Measurements from ENCODE around the gene GLT8D1. TPM values are rescaled to one million over a fixed set of nuclear protein-coding genes. Genes with fewer than 3 reads are reported as not detected.

The GLT8D1 gene
- total and polyA plus RNA-seq, 8 donors: 46.9 to 113 (median 107) TPM

GRCh38 chr3:52650439-52650838 lies 55.2 kb downstream of the GLT8D1 start:
- DNase-seq (no peak), ATAC-seq (no peak)
- intact Hi-C loops (cut with DNase I): no loop called here
- no peak overlapping the region for H3K27ac ChIP-seq
- peaks cover 4 to 99% of the 10 kb centered on the region in 2 donors for H3K36me3 ChIP-seq
- H3K27me3 ChIP-seq: no peaks in the 10 kb centered on the region
- no peaks in the 10 kb centered on the region for H3K9me3 ChIP-seq
- H3K4me3 ChIP-seq: no peak overlapping the region
- TF ChIP-seq CTCF (IDR thresholded peaks at IDR 0.05): no peak
- no peaks in the 10 kb centered on the region for H3K4me1 ChIP-seq

- no peaks in the 10 kb centered on the region for H3K9me3 ChIP-seq
- H3K4me1 ChIP-seq: no peaks in the 10 kb centered on the region
- no peak for ATAC-seq
Observed at GRCh38 chr3:52649461-52650210, 56.0 kb downstream of the GLT8D1 start.

GRCh38 chr3:52645549-52645948 lies 60.0 kb downstream of the GLT8D1 start:
- intact Hi-C loops (cut with DNase I): no loop called here
- no peaks in the 10 kb centered on the region for H3K27me3 ChIP-seq
- no peak for ATAC-seq
- H3K36me3 ChIP-seq: peaks cover 0 to 99% of the 10 kb centered on the region in 2 donors
- H3K27ac ChIP-seq: no peak overlapping the region
- H3K4me3 ChIP-seq: no peak overlapping the region
- TF ChIP-seq CTCF (IDR thresholded peaks at IDR 0.05): no peak
- no peaks in the 10 kb centered on the region for H3K4me1 ChIP-seq
- H3K9me3 ChIP-seq: no peaks in the 10 kb centered on the region
- no peak for DNase-seq

More at GRCh38 chr3:52649461-52650210, 56.0 kb downstream of the GLT8D1 start:
- intact Hi-C loops (cut with DNase I): no loop called here
- no peak for DNase-seq
- Histone ChIP-seq H3K27me3 (no peaks in the 10 kb centered on the region), H3K4me3 (no peak overlapping the region), H3K27ac (no peak overlapping the region), H3K36me3 (peaks cover 4 to 99% of the 10 kb centered on the region in 2 donors)
- TF ChIP-seq CTCF (IDR thresholded peaks at IDR 0.05): no peak

Other genes with a start within 250 kb of the GLT8D1 start
- gene STAB1, start 210.5 kb downstream of the GLT8D1 start, total RNA-seq: 100 to 1,000 TPM; 122 to 334 TPM
- gene STAB1, start 210.5 kb downstream of the GLT8D1 start, polyA plus RNA-seq (ENCODE audit: insufficient read length in 6 of 6): 10 to 100 TPM; 46.5 to 58.2 (median 48.0) TPM
- 10 to 100 TPM; 81.8 to 83.1 TPM for gene NT5DC2, start 171.9 kb downstream of the GLT8D1 start, total RNA-seq
- gene NT5DC2, start 171.9 kb downstream of the GLT8D1 start, polyA plus RNA-seq (ENCODE audit: insufficient read length in 6 of 6): 100 to 1,000 TPM; 211 to 365 (median 268) TPM
- 10 to 100 TPM; 19.0 to 20.4 TPM for gene UQCC5, start 169.2 kb downstream of the GLT8D1 start, total RNA-seq
- gene UQCC5, start 169.2 kb downstream of the GLT8D1 start, polyA plus RNA-seq (ENCODE audit: insufficient read length in 6 of 6): 10 to 100 TPM in 5 of 6 donors, 1 to 10 TPM in 1; 9.6 to 19.1 (median 14.9) TPM
- 10 to 100 TPM; 63.0 to 79.8 TPM for gene PBRM1, start 19.9 kb downstream of the GLT8D1 start, total RNA-seq
- 10 to 100 TPM; 62.2 to 75.1 (median 65.8) TPM for gene PBRM1, start 19.9 kb downstream of the GLT8D1 start, polyA plus RNA-seq (ENCODE audit: insufficient read length in 6 of 6)
- 10 to 100 TPM; 44.5 to 74.7 TPM for gene GNL3, start 19.8 kb downstream of the GLT8D1 start, total RNA-seq
- gene GNL3, start 19.8 kb downstream of the GLT8D1 start, polyA plus RNA-seq (ENCODE audit: insufficient read length in 6 of 6): 100 to 1,000 TPM in 4 of 6 donors, 10 to 100 TPM in 2; 90.5 to 127 (median 105) TPM
- 100 to 1,000 TPM in 1 of 2 donors, 10 to 100 TPM in 1; 94.5 to 102 TPM for gene SPCS1, start 315 bp upstream of the GLT8D1 start, total RNA-seq
- 100 to 1,000 TPM; 108 to 128 (median 117) TPM for gene SPCS1, start 315 bp upstream of the GLT8D1 start, polyA plus RNA-seq (ENCODE audit: insufficient read length in 6 of 6)
- gene NEK4, start 65.1 kb upstream of the GLT8D1 start, total RNA-seq: 10 to 100 TPM; 23.6 to 29.0 TPM
- gene NEK4, start 65.1 kb upstream of the GLT8D1 start, polyA plus RNA-seq (ENCODE audit: insufficient read length in 6 of 6): 10 to 100 TPM; 25.3 to 35.0 (median 28.5) TPM
- under 1 TPM in 1 of 2 donors, not detected in 1; 0.18 TPM for gene ITIH1, start 71.8 kb upstream of the GLT8D1 start, total RNA-seq
- gene ITIH1, start 71.8 kb upstream of the GLT8D1 start, polyA plus RNA-seq (ENCODE audit: insufficient read length in 6 of 6): under 1 TPM in 3 of 6 donors, not detected in 3; 0.34 to 0.61 (median 0.57) TPM
- gene ITIH3, start 89.0 kb upstream of the GLT8D1 start, total RNA-seq: 1 to 10 TPM; 1.5 to 3.6 TPM
- gene ITIH3, start 89.0 kb upstream of the GLT8D1 start, polyA plus RNA-seq (ENCODE audit: insufficient read length in 6 of 6): 1 to 10 TPM; 2.0 to 5.8 (median 3.6) TPM
- gene ITIH4, start 124.9 kb upstream of the GLT8D1 start, total RNA-seq: 10 to 100 TPM; 10.1 to 10.2 TPM
- 10 to 100 TPM in 1 of 6 donors, 1 to 10 TPM in 5; 7.7 to 16.3 (median 9.0) TPM for gene ITIH4, start 124.9 kb upstream of the GLT8D1 start, polyA plus RNA-seq (ENCODE audit: insufficient read length in 6 of 6)
- gene MUSTN1, start 129.2 kb upstream of the GLT8D1 start, total RNA-seq: 1 to 10 TPM; 1.2 to 7.5 TPM
- 1 to 10 TPM in 2 of 6 donors, under 1 TPM in 3, not detected in 1; 0.34 to 2.6 (median 0.66) TPM for gene MUSTN1, start 129.2 kb upstream of the GLT8D1 start, polyA plus RNA-seq (ENCODE audit: insufficient read length in 6 of 6)
- 10 to 100 TPM; 21.0 to 28.3 TPM for gene STIMATE, start 191.8 kb upstream of the GLT8D1 start, total RNA-seq
- 10 to 100 TPM; 11.6 to 23.4 (median 14.0) TPM for gene STIMATE, start 191.8 kb upstream of the GLT8D1 start, polyA plus RNA-seq (ENCODE audit: insufficient read length in 6 of 6)